Measurements from ENCODE around the gene FBXW8.

Gene FBXW8

GRCh38 chr12:117038919-117039318 is 128.2 kb downstream of the FBXW8 start:
- no peak overlapping the region for H3K4me3 ChIP-seq (ENCODE audit: low read depth, low read length)

GRCh38 chr12:117039891-117040309 is 129.2 kb downstream of the FBXW8 start:
- no peak overlapping the region for H3K4me3 ChIP-seq (ENCODE audit: low read depth, low read length)
- no peak for TF ChIP-seq CTCF (IDR thresholded peaks at IDR 0.05; ENCODE audit: borderline replicate concordance, insufficient read depth, low read depth, low read length)

More at GRCh38 chr12:117038919-117039318, 128.2 kb downstream of the FBXW8 start:
- TF ChIP-seq CTCF (IDR thresholded peaks at IDR 0.05; ENCODE audit: borderline replicate concordance, insufficient read depth, low read depth, low read length) = no peak

GRCh38 chr12:117040496-117040895 is 129.7 kb downstream of the FBXW8 start:
- no peak for TF ChIP-seq CTCF (IDR thresholded peaks at IDR 0.05; ENCODE audit: borderline replicate concordance, insufficient read depth, low read depth, low read length)

GRCh38 chr12:117041798-117042170 is 131.0 kb downstream of the FBXW8 start:
- no peak overlapping the region for H3K4me3 ChIP-seq (ENCODE audit: low read depth, low read length)
- TF ChIP-seq CTCF (IDR thresholded peaks at IDR 0.05; ENCODE audit: borderline replicate concordance, insufficient read depth, low read depth, low read length) = no peak

More at GRCh38 chr12:117040496-117040895, 129.7 kb downstream of the FBXW8 start:
- no peak overlapping the region for H3K4me3 ChIP-seq (ENCODE audit: low read depth, low read length)

- no peak overlapping the region for H3K4me3 ChIP-seq (ENCODE audit: low read depth, low read length)
- TF ChIP-seq CTCF (IDR thresholded peaks at IDR 0.05; ENCODE audit: borderline replicate concordance, insufficient read depth, low read depth, low read length) = no peak
Observed at GRCh38 chr12:117042171-117042842, 131.6 kb downstream of the FBXW8 start.

- H3K4me3 ChIP-seq (ENCODE audit: low read depth, low read length) = no peak overlapping the region
- TF ChIP-seq CTCF (IDR thresholded peaks at IDR 0.05; ENCODE audit: borderline replicate concordance, insufficient read depth, low read depth, low read length) = no peak
Observed at GRCh38 chr12:117042862-117043261, 132.1 kb downstream of the FBXW8 start.

GRCh38 chr12:117044311-117044710 is 133.6 kb downstream of the FBXW8 start:
- no peak for TF ChIP-seq CTCF (IDR thresholded peaks at IDR 0.05; ENCODE audit: borderline replicate concordance, insufficient read depth, low read depth, low read length)
- H3K4me3 ChIP-seq (ENCODE audit: low read depth, low read length) = no peak overlapping the region
